Measurements from ENCODE around the gene SNED1.

GRCh38 chr2:241129086-241129871 is 130.9 kb downstream of the SNED1 start:
- TF ChIP-seq CTCF (conservative IDR thresholded peaks at IDR 0.05 in 1 of 2, IDR thresholded peaks at IDR 0.05 in 1 of 2; ENCODE audit: extremely low read depth in 1 of 2, insufficient read depth in 1 of 2, low read depth in 1 of 2, low read length in 2 of 2): no peak
- no peak for TF ChIP-seq EZH2 (IDR thresholded peaks at IDR 0.05; ENCODE audit: borderline replicate concordance, low read length)

Measured in mammary epithelial cell (primary cell).